Posterior cingulate gyrus (tissue), 11 donors: Measurements from ENCODE around the gene CECR2.

Experiments
- DNase-seq, 10 donors: peaks; one replicate each; pipeline versions ENCODE4 v3.0.0 to v3.0.0-alpha.2; 2020 to 2021; ENCODE audit warnings: mixed read lengths in 3 of 10
- intact Hi-C: fragments of 100-400 bp; cut with DNase I; formaldehyde crosslinking; loops from one replicate; pipeline ENCODE4 v1.15.1; 2023

Gene CECR2

DNA sequence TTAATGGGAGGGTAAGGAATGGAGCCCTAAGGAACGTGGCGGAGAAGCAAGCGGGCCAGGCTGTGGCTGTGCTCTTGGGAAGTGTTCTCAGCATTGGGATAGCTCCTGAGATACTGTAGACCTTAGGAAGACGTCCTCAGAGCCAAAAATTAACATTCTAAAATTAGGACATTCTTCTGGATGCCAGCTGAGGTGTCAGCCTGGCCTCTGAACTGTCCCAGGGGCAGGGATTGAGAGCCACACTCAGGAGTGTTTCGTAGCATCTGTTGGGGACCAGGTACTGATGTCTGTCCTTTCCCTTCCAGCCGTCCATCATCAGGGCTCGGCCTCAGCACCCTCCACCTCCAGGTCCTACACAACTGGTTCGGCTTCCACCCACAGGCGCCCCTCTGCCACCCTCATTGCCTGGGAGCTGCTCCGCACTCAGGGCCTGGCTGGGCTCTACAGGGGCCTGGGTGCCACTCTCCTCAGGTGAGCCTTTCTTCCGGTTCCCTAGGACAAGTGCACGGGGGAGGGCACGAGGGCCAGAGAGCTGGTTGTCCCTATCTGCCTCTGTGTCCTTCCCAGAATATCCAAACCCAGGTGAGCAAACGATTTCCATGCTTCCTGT, 217.7 kb downstream of the CECR2 start:
- intact Hi-C loops = no loop called here
- peak in 2 of 10 donors; percentile 3 to 50 for DNase-seq

- intact Hi-C loops = no loop called here
- DNase-seq = peak in 1 of 10 donors; percentile 67
Observed at GRCh38 chr22:17587629-17588028, 218.4 kb downstream of the CECR2 start.

DNA sequence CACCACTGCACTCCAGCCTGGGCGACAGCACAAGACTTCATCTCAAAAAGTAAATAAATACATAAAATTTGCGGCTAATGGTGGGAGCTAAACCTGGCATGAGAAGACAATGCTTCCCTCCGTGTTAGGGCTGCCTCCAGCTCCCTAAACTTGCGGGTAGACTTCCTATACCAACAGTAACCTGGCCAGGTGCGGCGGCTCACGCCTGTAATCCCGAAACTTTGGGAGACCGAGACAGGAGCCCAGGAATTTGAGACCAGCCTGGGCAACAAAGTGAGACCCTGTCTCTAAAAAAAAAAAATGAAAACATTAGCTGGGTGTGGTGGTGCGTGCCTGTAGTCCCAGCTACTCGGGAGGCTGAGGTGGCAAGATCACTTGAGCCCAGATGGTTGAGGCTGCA, 219.3 kb downstream of the CECR2 start:
- peak in 1 of 10 donors; percentile 32 for DNase-seq
- intact Hi-C loops = no loop called here

DNA sequence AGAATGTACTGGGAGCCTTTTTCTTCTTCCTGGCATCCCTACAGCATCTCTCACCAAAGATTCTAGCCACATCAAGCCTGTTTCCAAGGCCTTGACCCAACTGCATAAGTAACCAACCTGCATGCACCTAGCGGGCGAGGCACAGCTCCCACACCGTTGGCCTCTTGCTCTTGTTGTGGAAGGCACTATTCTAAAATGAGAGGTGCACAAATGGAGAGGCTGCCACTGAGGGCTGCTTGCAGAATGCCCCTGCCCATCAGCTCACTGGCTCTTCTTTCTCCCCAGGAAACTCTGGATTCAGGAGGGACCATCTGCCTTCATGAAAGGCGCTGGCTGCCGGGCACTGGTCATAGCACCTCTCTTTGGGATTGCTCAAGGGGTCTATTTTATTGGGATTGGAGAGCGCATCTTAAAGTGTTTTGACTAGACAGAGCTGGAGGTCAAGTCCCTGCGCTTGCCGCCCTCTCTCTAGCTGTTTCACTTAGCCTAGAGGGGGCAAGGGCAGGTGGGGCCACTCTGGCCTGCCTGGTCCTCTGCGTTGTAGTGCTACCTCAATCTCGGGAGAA, 220.6 kb downstream of the CECR2 start:
- intact Hi-C loops = no loop called here
- peak in 2 of 10 donors; percentile 41 to 58 for DNase-seq

DNA sequence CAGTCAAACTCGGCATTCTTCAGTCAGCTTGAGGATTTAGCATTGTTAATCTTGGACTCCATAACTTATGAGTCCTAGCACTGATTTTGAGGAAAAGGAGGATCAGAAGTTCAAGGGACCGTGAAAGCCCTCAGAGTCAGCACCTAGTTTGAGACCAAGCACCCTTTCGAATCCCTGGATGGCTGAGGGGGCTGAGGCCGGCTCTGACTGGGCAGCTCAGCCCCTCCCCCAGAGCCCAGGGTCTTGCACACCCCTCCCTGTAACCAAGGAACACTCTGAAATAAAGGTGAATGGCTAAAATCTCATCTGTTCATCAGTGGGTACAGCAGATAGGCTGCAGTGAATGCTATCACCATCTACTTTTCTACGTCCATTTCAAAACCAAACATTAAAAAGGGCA, 221.3 kb downstream of the CECR2 start:
- intact Hi-C loops = no loop called here
- DNase-seq = peak in 1 of 10 donors; percentile 14

- no peak for DNase-seq
Observed at GRCh38 chr22:17592201-17592600, 222.9 kb downstream of the CECR2 start.

GRCh38 chr22:17596226-17596625, 227.0 kb downstream of the CECR2 start:
- DNase-seq = no peak
- intact Hi-C loops = no loop called here

More at GRCh38 chr22:17592201-17592600, 222.9 kb downstream of the CECR2 start:
- intact Hi-C loops = no loop called here

DNA sequence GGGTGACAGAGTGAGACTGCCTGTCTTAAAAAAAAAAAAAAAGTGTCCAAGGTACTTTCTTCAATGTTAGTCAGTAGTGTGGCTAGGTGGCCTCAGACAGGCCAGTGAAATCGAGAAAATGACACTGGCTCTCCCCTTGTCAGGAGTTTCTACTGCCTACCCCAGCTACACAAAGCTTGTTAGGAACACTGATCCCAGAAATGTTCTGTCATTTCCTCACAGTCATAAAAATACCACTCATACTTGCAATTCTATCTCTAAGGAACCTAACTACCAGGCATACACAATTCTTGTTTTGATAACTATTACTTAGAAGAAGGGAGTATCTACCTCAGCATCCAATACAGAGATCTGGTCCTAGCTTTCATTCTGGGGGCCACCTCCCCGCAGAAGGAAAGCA, 228.0 kb downstream of the CECR2 start:
- intact Hi-C loops = no loop called here

GRCh38 chr22:17598318-17598717, 229.1 kb downstream of the CECR2 start:
- intact Hi-C loops = no loop called here
- DNase-seq = no peak

More for the DNA sequence above, 228.0 kb downstream of the CECR2 start:
- no peak for DNase-seq

DNA sequence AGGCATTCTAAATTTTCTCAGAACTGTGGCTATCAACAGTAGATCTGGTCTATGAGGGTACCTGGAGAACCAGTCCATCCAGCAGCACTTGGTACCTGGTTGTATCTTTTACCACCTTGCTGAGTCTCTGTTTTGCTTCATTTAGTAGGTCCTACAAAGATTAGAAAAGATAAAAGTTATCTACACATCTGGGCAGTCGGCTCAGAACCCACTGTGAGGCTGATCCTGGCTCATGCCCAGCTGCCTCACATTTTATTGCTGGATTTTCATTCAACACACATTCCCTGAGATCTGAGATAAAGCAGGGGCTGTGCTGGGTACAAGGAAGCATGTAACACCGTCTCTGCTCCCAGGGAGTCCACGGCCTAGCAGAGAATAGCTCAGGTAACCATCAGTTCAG, 231.8 kb downstream of the CECR2 start:
- intact Hi-C loops = no loop called here

DNA sequence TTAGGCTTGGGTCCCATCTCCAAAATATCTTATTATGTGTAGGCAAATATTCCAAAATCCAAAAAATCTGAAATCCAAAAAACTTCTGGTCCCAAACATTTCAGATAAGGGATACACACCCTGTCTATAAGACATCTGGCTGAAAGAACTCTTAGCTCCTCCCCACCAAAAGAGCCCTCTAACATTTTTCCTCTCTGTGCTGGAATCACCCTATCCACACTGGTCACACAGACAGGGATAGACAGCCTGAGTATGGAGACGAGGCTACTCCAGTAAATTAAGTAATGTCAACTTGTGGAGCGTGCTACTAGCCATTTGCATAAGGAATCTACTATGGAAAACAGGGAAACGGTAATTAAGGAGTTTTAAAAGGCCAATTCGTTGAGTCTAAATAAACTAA, 234.4 kb downstream of the CECR2 start:
- intact Hi-C loops = no loop called here
- DNase-seq = no peak

More for the DNA sequence above, 231.8 kb downstream of the CECR2 start:
- DNase-seq = no peak

DNA sequence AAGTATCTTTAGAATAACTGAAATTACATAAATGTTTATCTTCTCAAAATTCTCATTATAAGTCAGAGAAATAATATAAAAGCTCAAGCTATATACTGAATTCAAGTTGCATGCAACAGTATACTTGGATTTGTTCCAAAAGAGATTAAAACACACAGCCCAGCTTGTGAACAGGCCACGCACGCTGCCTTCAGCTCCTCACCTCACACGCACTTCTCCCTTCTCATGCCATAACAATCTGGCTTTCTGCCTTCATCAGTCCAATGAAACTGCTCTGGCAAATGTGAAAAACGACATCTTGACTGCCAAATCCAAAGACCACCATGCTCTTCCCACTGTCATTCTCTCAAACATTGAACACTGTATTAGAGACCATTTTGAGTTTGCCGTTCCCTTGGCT, 237.2 kb downstream of the CECR2 start:
- intact Hi-C loops = no loop called here
- DNase-seq = peak in 1 of 10 donors; percentile 52
